Adrenal gland (tissue), 5 donors: ENCODE measurements around the gene ZCCHC7.

Experiments used
- CTCF ChIP-seq, 6 experiments: fragments of 450-650 bp in 4 of 6; fragments of 200-600 bp in 2 of 6; sonication (generic) in 1 of 6; IDR thresholded peaks; 1 replicate in 5 of 6; 2 replicates in 1 of 6; pipeline versions ENCODE4 v1.5.1 to v1.8.0; 2016 to 2021; ENCODE audit warnings: antibody characterized with exemption in 6 of 6, mild to moderate bottlenecking in 2 of 6, moderate library complexity in 1 of 6
- POLR2A ChIP-seq, 2 donors: fragments of 450-650 bp; IDR thresholded peaks; one replicate each; pipeline ENCODE4 v1.6.1; 2017; ENCODE audit warnings: antibody characterized with exemption in 2 of 2, mild to moderate bottlenecking in 2 of 2, moderate library complexity in 1 of 2
- donor health status: DM: no; HTN: no; CAD: no.

- no peak for TF ChIP-seq CTCF (IDR thresholded peaks at IDR 0.05)
- TF ChIP-seq POLR2A (IDR thresholded peaks at IDR 0.05): no peak
Observed at GRCh38 chr9:37178742-37179141, 58.4 kb downstream of the ZCCHC7 start.
